Ovary (tissue), 3 donors: ENCODE data around the gene C2CD2L.

Source experiments
- CTCF ChIP-seq, 3 donors: fragments of 450-650 bp in 2 of 3; fragments of 200-600 bp in 1 of 3; IDR thresholded peaks; one replicate each; pipeline versions ENCODE4 v1.5.1 to v1.8.0; 2016 to 2022; ENCODE audit warnings: antibody characterized with exemption in 3 of 3, mild to moderate bottlenecking in 1 of 3
- EP300 ChIP-seq: sonication (generic); formaldehyde crosslinking; IDR thresholded peaks from one replicate; pipeline ENCODE4 v1.6.1; 2017; ENCODE audit warnings: antibody characterized with exemption
- POLR2A ChIP-seq: fragments of 450-650 bp; IDR thresholded peaks from one replicate; pipeline ENCODE4 v1.6.1; 2017; ENCODE audit warnings: antibody characterized with exemption, mild to moderate bottlenecking, moderate library complexity
- donor health status: DM: no; HTN: no; CAD: no.

- TF ChIP-seq CTCF (IDR thresholded peaks at IDR 0.05) (no peak), EP300 (no peak), POLR2A (no peak)
These were observed 41.5 kb downstream of the C2CD2L start for GRCh38 chr11:119148720-119149017.
